Caco-2 (cell line): ENCODE results near the gene SYT4. TPM values are rescaled to one million over a fixed set of nuclear protein-coding genes. Genes with fewer than 3 reads are reported as not detected.
A peak's percentile ranks its signal among the peaks of the same experiment; 100 is the strongest.

Source experiments
- BruUV-seq: library from RNA; stranded (reverse); fragments of 400-500 nt; replicated peaks from 2 replicates; lab custom pipeline; 2021; lab: Mats Ljungman, UMichigan
- CTCF ChIA-PET: fragments of 300-600 bp; sonication (Branson Sonifier 250); formaldehyde crosslinking; loops from one replicate; lab custom pipeline; 2022; ENCODE audit warnings: antibody characterized with exemption; lab: Charles Lee
- POLR2A ChIA-PET: fragments of 300-600 bp; sonication (Branson Sonifier 250); formaldehyde crosslinking; loops from one replicate; lab custom pipeline; 2022; ENCODE audit warnings: antibody characterized with exemption; lab: Charles Lee
- DNase-seq, 2 experiments: peaks; one replicate each; pipeline versions ENCODE4 v3.0.0 to v3.0.0-alpha.2; 2020 to 2022
- H3K27me3 ChIP-seq: replicated peaks from 2 replicates; pipeline ENCODE4 v1.6.0; 2011; ENCODE audit warnings: low read length; ENCODE audit not compliant: control insufficient read depth, insufficient read depth
- H3K36me3 ChIP-seq: 2 replicates; pipeline ENCODE4 v1.5.1; 2011; ENCODE audit warnings: low read length; ENCODE audit not compliant: control insufficient read depth, insufficient read depth
- H3K4me1 ChIP-seq: fragments of 250-450 bp; sonication (Bioruptor Pico); 2 replicates; pipeline ENCODE4 v1.5.1; 2020; ENCODE audit warnings: mild to moderate bottlenecking
- H3K4me3 ChIP-seq: 2 replicates; pipeline ENCODE4 v1.5.1; 2011; ENCODE audit warnings: low read depth, mild to moderate bottlenecking, control low read depth, low read length
- H3K9me3 ChIP-seq: fragments of 250-450 bp; sonication (Bioruptor Pico); 2 replicates; pipeline ENCODE4 v1.5.1; 2020; ENCODE audit warnings: mild to moderate bottlenecking, moderate library complexity
- H3K27ac Mint-ChIP-seq: one replicate; pipeline ENCODE4 v1.8.0; 2022; ENCODE audit warnings: mixed read lengths; ENCODE audit not compliant: unreplicated experiment
- H3K27me3 Mint-ChIP-seq: one replicate; pipeline ENCODE4 v1.8.0; 2022; ENCODE audit warnings: mixed read lengths; ENCODE audit not compliant: insufficient read depth, unreplicated experiment
- H3K36me3 Mint-ChIP-seq: one replicate; pipeline ENCODE4 v1.8.0; 2022; ENCODE audit warnings: mild to moderate bottlenecking, mixed read lengths; ENCODE audit not compliant: insufficient read depth, unreplicated experiment
- H3K4me1 Mint-ChIP-seq: one replicate; pipeline ENCODE4 v1.8.0; 2022; ENCODE audit warnings: low read depth, mixed read lengths; ENCODE audit not compliant: unreplicated experiment
- H3K4me3 Mint-ChIP-seq: one replicate; pipeline ENCODE4 v1.8.0; 2022; ENCODE audit warnings: mild to moderate bottlenecking, moderate library complexity, mixed read lengths; ENCODE audit not compliant: unreplicated experiment
- H3K9me3 Mint-ChIP-seq: one replicate; pipeline ENCODE4 v1.8.0; 2022; ENCODE audit warnings: mixed read lengths; ENCODE audit not compliant: unreplicated experiment
- CTCF ChIP-seq, 2 experiments: fragments of 200-600 bp in 1 of 2; IDR thresholded peaks; 1 replicate in 1 of 2; 2 replicates in 1 of 2; pipeline versions ENCODE4 v1.5.1 to v1.8.0; 2011 to 2022; ENCODE audit warnings: antibody characterized with exemption in 1 of 2, control low read depth in 1 of 2, inconsistent platforms in 1 of 2, low read depth in 1 of 2, low read length in 1 of 2, mild to moderate bottlenecking in 1 of 2, moderate library complexity in 1 of 2; ENCODE audit not compliant: insufficient read depth in 1 of 2, severe bottlenecking in 1 of 2, unreplicated experiment in 1 of 2
- intact Hi-C: fragments of 100-400 bp; cut with micrococcal nuclease; formaldehyde crosslinking; loops from one replicate; pipeline ENCODE4 v1.10.0; 2022; ENCODE audit not compliant: unreplicated experiment
- total RNA-seq: library from RNA; stranded (reverse); gene quantifications from 2 replicates; pipeline ENCODE4 v1.2.3, GENCODE V29; 2022

The SYT4 gene
- total RNA-seq, 1 experiment from 2014 or later, result not detected

- POLR2A ChIA-PET, result no interaction called here
- peak; percentile 30 to 35 for TF ChIP-seq CTCF (IDR thresholded peaks at IDR 0.05; ENCODE audit: insufficient read depth in 1 of 2, low read depth in 1 of 2, low read length in 1 of 2, severe bottlenecking in 1 of 2, unreplicated experiment in 1 of 2)
- H3K4me3 Mint-ChIP-seq, result no peak overlapping the region
- BruUV-seq, result no TSS peak
- Histone ChIP-seq H3K36me3 (no peaks in the 10 kb centered on the region), H3K4me3 (no peak overlapping the region), H3K9me3 (no peaks in the 10 kb centered on the region), H3K4me1 (no peaks in the 10 kb centered on the region), H3K27me3 (no peaks in the 10 kb centered on the region)
- DNase-seq, result peak in 1 of 2 experiments; percentile 28
- CTCF ChIA-PET, result interaction anchor here (1.2 kb wide), 1 partner anchor 676 kb away, joined by 3 read pairs; no protein-coding TSS in a partner anchor
- no peaks in the 10 kb centered on the region for H3K4me1 Mint-ChIP-seq
- H3K36me3 Mint-ChIP-seq, result no peaks in the 10 kb centered on the region
- peaks cover 3% of the 10 kb centered on the region for H3K27me3 Mint-ChIP-seq
- H3K27ac Mint-ChIP-seq, result no peak overlapping the region
- intact Hi-C loops, result loop anchor here (5.0 to 10.0 kb wide), 4 partner anchors 267 to 1220 kb away; no protein-coding TSS in a partner anchor
- H3K9me3 Mint-ChIP-seq, result no peaks in the 10 kb centered on the region
These were observed 5.5 kb downstream of the SYT4 start for GRCh38 chr18:43271593-43272432.

GRCh38 chr18:43267818-43268217 lies 9.5 kb downstream of the SYT4 start:
- Histone ChIP-seq H3K9me3 (no peaks in the 10 kb centered on the region), H3K4me1 (no peaks in the 10 kb centered on the region), H3K27me3 (no peaks in the 10 kb centered on the region), H3K4me3 (no peak overlapping the region), H3K36me3 (no peaks in the 10 kb centered on the region)
- Mint-ChIP-seq H3K36me3 (no peaks in the 10 kb centered on the region), H3K27me3 (peaks cover 6% of the 10 kb centered on the region), H3K4me3 (no peak overlapping the region), H3K27ac (no peak overlapping the region), H3K9me3 (peaks cover 12% of the 10 kb centered on the region), H3K4me1 (no peaks in the 10 kb centered on the region)
- no TSS peak for BruUV-seq
- intact Hi-C loops, result no loop called here
- POLR2A ChIA-PET, result no interaction called here
- CTCF ChIA-PET, result no interaction called here
- no peak for TF ChIP-seq CTCF (IDR thresholded peaks at IDR 0.05; ENCODE audit: insufficient read depth in 1 of 2, low read depth in 1 of 2, low read length in 1 of 2, severe bottlenecking in 1 of 2, unreplicated experiment in 1 of 2)
- DNase-seq, result no peak

- no peaks in the 10 kb centered on the region for H3K36me3 ChIP-seq
- peaks cover 12% of the 10 kb centered on the region for H3K9me3 Mint-ChIP-seq
- no peaks in the 10 kb centered on the region for H3K4me1 ChIP-seq
- ChIA-PET POLR2A (no interaction called here), CTCF (no interaction called here)
- H3K4me3 Mint-ChIP-seq, result no peak overlapping the region
- no peak overlapping the region for H3K4me3 ChIP-seq
- no peaks in the 10 kb centered on the region for H3K9me3 ChIP-seq
- H3K27me3 Mint-ChIP-seq, result peaks cover 3% of the 10 kb centered on the region
- no peaks in the 10 kb centered on the region for H3K4me1 Mint-ChIP-seq
- H3K27ac Mint-ChIP-seq, result no peak overlapping the region
- no peaks in the 10 kb centered on the region for H3K27me3 ChIP-seq
- BruUV-seq, result no TSS peak
- no peak for DNase-seq
- intact Hi-C loops, result no loop called here
- no peaks in the 10 kb centered on the region for H3K36me3 Mint-ChIP-seq
- TF ChIP-seq CTCF (IDR thresholded peaks at IDR 0.05; ENCODE audit: insufficient read depth in 1 of 2, low read depth in 1 of 2, low read length in 1 of 2, severe bottlenecking in 1 of 2, unreplicated experiment in 1 of 2), result no peak
These were observed 11.8 kb downstream of the SYT4 start for GRCh38 chr18:43265465-43265864.
